ENCODE measurements around the gene RIPOR3.
"Not testable (repeated sequence)": the region's sequence is repeated elsewhere in the genome, so short reads cannot be mapped to it uniquely, and the experiment has no call there.

Gene RIPOR3

GRCh38 chr20:50552979-50553378 is 138.4 kb downstream of the RIPOR3 start:
- Histone ChIP-seq H3K27ac (ENCODE audit: low read length) (no peak overlapping the region), H3K9ac (ENCODE audit: low read length) (no peak overlapping the region), H3K4me1 (ENCODE audit: control insufficient read depth, low read depth, low read length) (no peaks in the 10 kb centered on the region), H3K4me3 (ENCODE audit: low read length) (no peak overlapping the region), H3K36me3 (ENCODE audit: control insufficient read depth, low read depth, low read length) (no peaks in the 10 kb centered on the region), H3K27me3 (ENCODE audit: control insufficient read depth, insufficient read depth, low read length) (no peaks in the 10 kb centered on the region), H3K9me3 (ENCODE audit: control insufficient read depth, low read depth, low read length) (no peaks in the 10 kb centered on the region)

GRCh38 chr20:50551288-50551687 is 140.1 kb downstream of the RIPOR3 start:
- Histone ChIP-seq H3K4me1 (ENCODE audit: control insufficient read depth, low read depth, low read length) (no peaks in the 10 kb centered on the region), H3K4me3 (ENCODE audit: low read length) (no peak overlapping the region), H3K27ac (ENCODE audit: low read length) (no peak overlapping the region)

GRCh38 chr20:50550531-50550930 is 140.8 kb downstream of the RIPOR3 start:
- no peaks in the 10 kb centered on the region for H3K36me3 ChIP-seq (ENCODE audit: control insufficient read depth, low read depth, low read length)
- H3K9ac ChIP-seq (ENCODE audit: low read length), result no peak overlapping the region
- no peaks in the 10 kb centered on the region for H3K4me1 ChIP-seq (ENCODE audit: control insufficient read depth, low read depth, low read length)
- H3K4me3 ChIP-seq (ENCODE audit: low read length), result no peak overlapping the region
- H3K27me3 ChIP-seq (ENCODE audit: control insufficient read depth, insufficient read depth, low read length), result no peaks in the 10 kb centered on the region
- H3K27ac ChIP-seq (ENCODE audit: low read length), result no peak overlapping the region
- no peaks in the 10 kb centered on the region for H3K9me3 ChIP-seq (ENCODE audit: control insufficient read depth, low read depth, low read length)

More at GRCh38 chr20:50551288-50551687, 140.1 kb downstream of the RIPOR3 start:
- no peaks in the 10 kb centered on the region for H3K27me3 ChIP-seq (ENCODE audit: control insufficient read depth, insufficient read depth, low read length)
- no peak overlapping the region for H3K9ac ChIP-seq (ENCODE audit: low read length)
- no peaks in the 10 kb centered on the region for H3K36me3 ChIP-seq (ENCODE audit: control insufficient read depth, low read depth, low read length)
- no peaks in the 10 kb centered on the region for H3K9me3 ChIP-seq (ENCODE audit: control insufficient read depth, low read depth, low read length)

- H3K4me1 ChIP-seq (ENCODE audit: control insufficient read depth, low read depth, low read length), result no peaks in the 10 kb centered on the region
- H3K4me3 ChIP-seq (ENCODE audit: low read length), result no peak overlapping the region
- H3K27ac ChIP-seq (ENCODE audit: low read length), result no peak overlapping the region
- no peaks in the 10 kb centered on the region for H3K9me3 ChIP-seq (ENCODE audit: control insufficient read depth, low read depth, low read length)
- no peaks in the 10 kb centered on the region for H3K36me3 ChIP-seq (ENCODE audit: control insufficient read depth, low read depth, low read length)
- no peak overlapping the region for H3K9ac ChIP-seq (ENCODE audit: low read length)
- no peaks in the 10 kb centered on the region for H3K27me3 ChIP-seq (ENCODE audit: control insufficient read depth, insufficient read depth, low read length)
These were observed 142.9 kb downstream of the RIPOR3 start for GRCh38 chr20:50548396-50548795.

GRCh38 chr20:50547964-50548363 is 143.4 kb downstream of the RIPOR3 start:
- Histone ChIP-seq H3K4me3 (ENCODE audit: low read length) (no peak overlapping the region), H3K27ac (ENCODE audit: low read length) (no peak overlapping the region), H3K9ac (ENCODE audit: low read length) (no peak overlapping the region), H3K4me1 (ENCODE audit: control insufficient read depth, low read depth, low read length) (no peaks in the 10 kb centered on the region), H3K27me3 (ENCODE audit: control insufficient read depth, insufficient read depth, low read length) (no peaks in the 10 kb centered on the region), H3K36me3 (ENCODE audit: control insufficient read depth, low read depth, low read length) (no peaks in the 10 kb centered on the region), H3K9me3 (ENCODE audit: control insufficient read depth, low read depth, low read length) (no peaks in the 10 kb centered on the region)

GRCh38 chr20:50546729-50547314 is 144.5 kb downstream of the RIPOR3 start:
- Histone ChIP-seq H3K9ac (ENCODE audit: low read length) (no peak overlapping the region), H3K4me3 (ENCODE audit: low read length) (no peak overlapping the region), H3K36me3 (ENCODE audit: control insufficient read depth, low read depth, low read length) (no peaks in the 10 kb centered on the region), H3K9me3 (ENCODE audit: control insufficient read depth, low read depth, low read length) (no peaks in the 10 kb centered on the region), H3K27ac (ENCODE audit: low read length) (no peak overlapping the region), H3K4me1 (ENCODE audit: control insufficient read depth, low read depth, low read length) (no peaks in the 10 kb centered on the region), H3K27me3 (ENCODE audit: control insufficient read depth, insufficient read depth, low read length) (no peaks in the 10 kb centered on the region)

- Histone ChIP-seq H3K9me3 (ENCODE audit: control insufficient read depth, low read depth, low read length) (no peaks in the 10 kb centered on the region), H3K27ac (ENCODE audit: low read length) (no peak overlapping the region), H3K9ac (ENCODE audit: low read length) (no peak overlapping the region), H3K36me3 (ENCODE audit: control insufficient read depth, low read depth, low read length) (no peaks in the 10 kb centered on the region), H3K27me3 (ENCODE audit: control insufficient read depth, insufficient read depth, low read length) (no peaks in the 10 kb centered on the region), H3K4me1 (ENCODE audit: control insufficient read depth, low read depth, low read length) (no peaks in the 10 kb centered on the region), H3K4me3 (ENCODE audit: low read length) (no peak overlapping the region)
These were observed 146.2 kb downstream of the RIPOR3 start for GRCh38 chr20:50545126-50545525.

- Histone ChIP-seq H3K9ac (ENCODE audit: low read length) (no peak overlapping the region), H3K9me3 (ENCODE audit: control insufficient read depth, low read depth, low read length) (no peaks in the 10 kb centered on the region), H3K36me3 (ENCODE audit: control insufficient read depth, low read depth, low read length) (no peaks in the 10 kb centered on the region), H3K27me3 (ENCODE audit: control insufficient read depth, insufficient read depth, low read length) (no peaks in the 10 kb centered on the region), H3K27ac (ENCODE audit: low read length) (no peak overlapping the region), H3K4me1 (ENCODE audit: control insufficient read depth, low read depth, low read length) (no peaks in the 10 kb centered on the region), H3K4me3 (ENCODE audit: low read length) (no peak overlapping the region)
These were observed 148.0 kb downstream of the RIPOR3 start for GRCh38 chr20:50543326-50543725.

GRCh38 chr20:50541606-50542041 is 149.7 kb downstream of the RIPOR3 start:
- no peak overlapping the region for H3K4me3 ChIP-seq (ENCODE audit: low read length)
- no peak overlapping the region for H3K9ac ChIP-seq (ENCODE audit: low read length)
- no peaks in the 10 kb centered on the region for H3K4me1 ChIP-seq (ENCODE audit: control insufficient read depth, low read depth, low read length)
- no peaks in the 10 kb centered on the region for H3K27me3 ChIP-seq (ENCODE audit: control insufficient read depth, insufficient read depth, low read length)
- H3K36me3 ChIP-seq (ENCODE audit: control insufficient read depth, low read depth, low read length), result no peaks in the 10 kb centered on the region
- no peak overlapping the region for H3K27ac ChIP-seq (ENCODE audit: low read length)
- no peaks in the 10 kb centered on the region for H3K9me3 ChIP-seq (ENCODE audit: control insufficient read depth, low read depth, low read length)

GRCh38 chr20:50540620-50541605 is 150.4 kb downstream of the RIPOR3 start:
- Histone ChIP-seq H3K36me3 (ENCODE audit: control insufficient read depth, low read depth, low read length) (no peaks in the 10 kb centered on the region), H3K27me3 (ENCODE audit: control insufficient read depth, insufficient read depth, low read length) (no peaks in the 10 kb centered on the region), H3K9ac (ENCODE audit: low read length) (no peak overlapping the region), H3K9me3 (ENCODE audit: control insufficient read depth, low read depth, low read length) (no peaks in the 10 kb centered on the region), H3K27ac (ENCODE audit: low read length) (no peak overlapping the region), H3K4me3 (ENCODE audit: low read length) (no peak overlapping the region), H3K4me1 (ENCODE audit: control insufficient read depth, low read depth, low read length) (no peaks in the 10 kb centered on the region)

GRCh38 chr20:50539798-50540197 is 151.5 kb downstream of the RIPOR3 start:
- not testable (repeated sequence) for H3K4me3 ChIP-seq (ENCODE audit: low read length); H3K4me1 ChIP-seq (ENCODE audit: control insufficient read depth, low read depth, low read length); H3K36me3 ChIP-seq (ENCODE audit: control insufficient read depth, low read depth, low read length); H3K27me3 ChIP-seq (ENCODE audit: control insufficient read depth, insufficient read depth, low read length); H3K9ac ChIP-seq (ENCODE audit: low read length); H3K9me3 ChIP-seq (ENCODE audit: control insufficient read depth, low read depth, low read length); H3K27ac ChIP-seq (ENCODE audit: low read length)

Data from iPS-18a (cell line).